HG02970 (cell line): Measurements from ENCODE around the gene PRMT5.
"Not testable (repeated sequence)": the region's sequence is repeated elsewhere in the genome, so short reads cannot be mapped to it uniquely, and the experiment has no call there.

Experiments used
- ATAC-seq: cut with Tn5 transposase; IDR thresholded peaks from one replicate; pipeline ENCODE4 v1.9.1; 2021; ENCODE audit warnings: mild to moderate bottlenecking, moderate library complexity, moderate number of reproducible peaks; ENCODE audit not compliant: unreplicated experiment, low FRiP score

Gene PRMT5

GRCh38 chr14:22929104-22929960 lies at the start of gene PRMT5:
TSS of gene PRMT5 (minus strand) at chr14:22929376. CDS start at chr14:22929361, 15 bp downstream.
- peak; percentile 89 for ATAC-seq

- ATAC-seq = no peak
Observed at GRCh38 chr14:22978487-22978837, 49.3 kb upstream of the PRMT5 start.

GRCh38 chr14:22977684-22978486 lies 48.7 kb upstream of the PRMT5 start:
- no peak for ATAC-seq

GRCh38 chr14:22977434-22977683 lies 48.2 kb upstream of the PRMT5 start:
- no peak for ATAC-seq

GRCh38 chr14:22976620-22977433 lies 47.7 kb upstream of the PRMT5 start:
- no peak for ATAC-seq

GRCh38 chr14:22974530-22975313 lies 45.5 kb upstream of the PRMT5 start:
- no peak for ATAC-seq

- ATAC-seq = no peak
Observed at GRCh38 chr14:22973217-22974032, 44.2 kb upstream of the PRMT5 start.

GRCh38 chr14:22972313-22972930 lies 43.2 kb upstream of the PRMT5 start:
- no peak for ATAC-seq

GRCh38 chr14:22971152-22971551 lies 42.0 kb upstream of the PRMT5 start:
- ATAC-seq = no peak

- ATAC-seq = no peak
Observed at GRCh38 chr14:22966783-22967269, 37.6 kb upstream of the PRMT5 start.

- not testable (repeated sequence) for ATAC-seq
Observed at GRCh38 chr14:22965916-22966782, 37.0 kb upstream of the PRMT5 start.

GRCh38 chr14:22962061-22962676 lies 33.0 kb upstream of the PRMT5 start:
- ATAC-seq = no peak

GRCh38 chr14:22955702-22956569 lies 26.8 kb upstream of the PRMT5 start:
- ATAC-seq = no peak

GRCh38 chr14:22952418-22952817 lies 23.2 kb upstream of the PRMT5 start:
- no peak for ATAC-seq

- ATAC-seq = not testable (repeated sequence)
Observed at GRCh38 chr14:22951795-22952194, 22.6 kb upstream of the PRMT5 start.

- ATAC-seq = no peak
Observed at GRCh38 chr14:22945642-22946041, 16.5 kb upstream of the PRMT5 start.

- no peak for ATAC-seq
Observed at GRCh38 chr14:22939684-22940083, 10.5 kb upstream of the PRMT5 start.
